HepG2 (cell line): Measurements from ENCODE around the gene DGCR2. TPM values are rescaled to one million over a fixed set of nuclear protein-coding genes. Genes with fewer than 3 reads are reported as not detected.

Experiments used
- ATAC-seq: fragments of 200-7000 bp; cut with Tn5 transposase; 3 replicates; pipeline ENCODE4 v1.9.1; 2020; ENCODE audit warnings: mild to moderate bottlenecking, moderate library complexity
- BruUV-seq: library from RNA; stranded (reverse); fragments of 400-500 nt; replicated peaks from 2 replicates; lab custom pipeline; 2021; lab: Mats Ljungman, UMichigan
- CTCF ChIA-PET: fragments of 300-600 bp; formaldehyde crosslinking; extraction: SDS; loops from one replicate; lab custom pipeline; 2021; ENCODE audit warnings: low total read pairs, inconsistent platforms, low intra/inter-chr PET ratio; lab: Yijun Ruan, JAX
- POLR2A ChIA-PET: fragments of 350-600 bp; sonication (Branson Sonifier 250); formaldehyde crosslinking; loops from one replicate; lab custom pipeline; 2020; ENCODE audit warnings: antibody characterized with exemption, inconsistent platforms; lab: Yijun Ruan, JAX
- DNase-seq: peaks from one replicate; pipeline ENCODE4 v3.0.0-alpha.2; 2015; ENCODE audit warnings: low spot score
- FAIRE-seq: peaks from 3 replicates; lab custom pipeline; 2011; peaks lifted over from hg19 to GRCh38; lab: Jason Lieb, UNC
- H2AFZ ChIP-seq: one replicate; pipeline ENCODE4 v1.6.1; 2011; ENCODE audit warnings: low read length, inconsistent platforms
- H3K27ac ChIP-seq: fragments of 300-600 bp; 3 replicates; pipeline ENCODE4 v1.8.0; 2011; ENCODE audit warnings: mixed run types, mild to moderate bottlenecking, mixed read lengths, low read length, inconsistent platforms; ENCODE audit not compliant: insufficient read depth; ENCODE audit errors: extremely low read length
- H3K27me3 ChIP-seq, 2 experiments: fragments of 200-600 bp in 1 of 2; 2 replicates in 1 of 2; 3 replicates in 1 of 2; pipeline versions ENCODE4 v1.6.0 to v1.8.0; 2011; ENCODE audit warnings: low read length in 2 of 2, mild to moderate bottlenecking in 2 of 2, moderate library complexity in 2 of 2, inconsistent platforms in 1 of 2; ENCODE audit not compliant: insufficient read depth in 2 of 2, control insufficient read depth in 1 of 2
- H3K36me3 ChIP-seq, 2 experiments: fragments of 200-600 bp in 1 of 2; replicated peaks in 1 of 2; 2 replicates in 1 of 2; 3 replicates in 1 of 2; pipeline versions ENCODE4 v1.5.1 to v1.8.0; 2011; ENCODE audit warnings: low read length in 2 of 2, inconsistent platforms in 1 of 2; ENCODE audit not compliant: insufficient read depth in 2 of 2, control insufficient read depth in 1 of 2
- H3K4me1 ChIP-seq: 2 replicates; pipeline ENCODE4 v1.5.1; 2012; ENCODE audit warnings: low read length, inconsistent platforms; ENCODE audit not compliant: insufficient read depth
- H3K4me2 ChIP-seq: 2 replicates; pipeline ENCODE4 v1.6.0; 2011; ENCODE audit warnings: low read depth, low read length, inconsistent platforms
- H3K4me3 ChIP-seq, 3 experiments: fragments of 200-600 bp in 1 of 3; sonication (generic), shearing (Covaris generic) in 1 of 3; replicated peaks in 1 of 3; 2 replicates each; pipeline ENCODE4 v1.5.1; 2011 to 2016; ENCODE audit warnings: low read length in 3 of 3, inconsistent platforms in 2 of 3, low read depth in 2 of 3, mild to moderate bottlenecking in 2 of 3, control low read depth in 1 of 3, mixed read lengths in 1 of 3; ENCODE audit not compliant: insufficient read depth in 1 of 3
- H3K79me2 ChIP-seq: one replicate; pipeline ENCODE4 v1.6.1; 2011; ENCODE audit warnings: low read length, inconsistent platforms; ENCODE audit not compliant: insufficient read depth
- H3K9ac ChIP-seq: 2 replicates; pipeline ENCODE4 v1.6.0; 2011; ENCODE audit warnings: mild to moderate bottlenecking, low read depth, low read length, inconsistent platforms; ENCODE audit not compliant: insufficient read depth
- H3K9me3 ChIP-seq: 2 replicates; pipeline ENCODE4 v1.5.1; 2012; ENCODE audit warnings: mild to moderate bottlenecking, low read length
- H4K20me1 ChIP-seq: 2 replicates; pipeline ENCODE4 v1.6.0; 2011; ENCODE audit warnings: inconsistent platforms, mild to moderate bottlenecking, low read length, moderate library complexity; ENCODE audit not compliant: insufficient read depth
- AGO2 ChIP-seq: fragments of 200-400 bp; formaldehyde crosslinking; optimal IDR thresholded peaks from 2 replicates; pipeline ENCODE3; 2017; ENCODE audit warnings: mild to moderate bottlenecking, low read depth, low read length, moderate library complexity
- CBX2 ChIP-seq, 2 experiments: fragments of 200-600 bp in 1 of 2; sonication (generic); formaldehyde crosslinking in 1 of 2; IDR thresholded peaks; 2 replicates each; pipeline versions ENCODE4 v1.7.0 to v1.8.1; 2018 to 2022; ENCODE audit warnings: low read depth in 2 of 2, low read length in 1 of 2, mild to moderate bottlenecking in 1 of 2, missing genetic modification reagents in 1 of 2
- DPF2 ChIP-seq: sonication (generic); formaldehyde crosslinking; IDR thresholded peaks from 2 replicates; pipeline ENCODE4 v1.4.0; 2020; ENCODE audit warnings: mild to moderate bottlenecking, low read depth, missing genetic modification reagents, borderline replicate concordance
- FLYWCH1 ChIP-seq: sonication (generic); formaldehyde crosslinking; IDR thresholded peaks from 2 replicates; pipeline ENCODE4 v1.8.1; 2023; ENCODE audit warnings: mild to moderate bottlenecking, missing genetic modification reagents
- GLI4 ChIP-seq: sonication (generic); formaldehyde crosslinking; IDR thresholded peaks from 2 replicates; pipeline ENCODE4 v1.5.1; 2020; ENCODE audit warnings: missing genetic modification reagents, mild to moderate bottlenecking, moderate library complexity, borderline replicate concordance
- MED8 ChIP-seq: sonication (generic); formaldehyde crosslinking; IDR thresholded peaks from 2 replicates; pipeline ENCODE4 v1.8.1; 2023; ENCODE audit warnings: mild to moderate bottlenecking, missing genetic modification reagents; ENCODE audit not compliant: insufficient replicate concordance
- NAIF1 ChIP-seq: sonication (generic); formaldehyde crosslinking; IDR thresholded peaks from 2 replicates; pipeline ENCODE4 v1.5.0; 2020; ENCODE audit warnings: mild to moderate bottlenecking, missing genetic modification reagents, borderline replicate concordance
- ONECUT2 ChIP-seq: sonication (generic); formaldehyde crosslinking; IDR thresholded peaks from 2 replicates; pipeline ENCODE4 v1.4.0; 2020; ENCODE audit warnings: missing genetic modification reagents
- PBX3 ChIP-seq: sonication (generic); formaldehyde crosslinking; IDR thresholded peaks from 2 replicates; pipeline ENCODE4 v1.8.1; 2023; ENCODE audit warnings: missing genetic modification reagents, inconsistent platforms, borderline replicate concordance
- RARA ChIP-seq: IDR thresholded peaks from 2 replicates; pipeline ENCODE4 v1.6.1; 2016; ENCODE audit warnings: missing genetic modification reagents, missing compliant biosample characterization
- RXRB ChIP-seq: IDR thresholded peaks from 2 replicates; pipeline ENCODE4 v1.6.1; 2016; ENCODE audit warnings: borderline replicate concordance, missing genetic modification reagents, missing compliant biosample characterization
- SMC3 ChIP-seq: IDR thresholded peaks from 2 replicates; pipeline ENCODE4 v1.6.1; 2011; ENCODE audit warnings: low read length, improper control_type of control experiment
- ZFP91 ChIP-seq: sonication (generic); formaldehyde crosslinking; IDR thresholded peaks from 2 replicates; pipeline ENCODE4 v1.9.0; 2022; ENCODE audit warnings: missing genetic modification reagents, mild to moderate bottlenecking, borderline replicate concordance
- ZFX ChIP-seq: sonication (generic); formaldehyde crosslinking; IDR thresholded peaks from 2 replicates; pipeline ENCODE4 v1.4.0; 2020; ENCODE audit warnings: mild to moderate bottlenecking, low read depth, missing genetic modification reagents, moderate library complexity
- ZNF468 ChIP-seq: sonication (generic); formaldehyde crosslinking; IDR thresholded peaks from 2 replicates; pipeline ENCODE4 v1.8.0; 2022; ENCODE audit warnings: mild to moderate bottlenecking, moderate library complexity, missing genetic modification reagents
- ZNF547 ChIP-seq: sonication (generic); formaldehyde crosslinking; IDR thresholded peaks from 2 replicates; pipeline ENCODE4 v1.5.1; 2020; ENCODE audit warnings: mild to moderate bottlenecking, missing genetic modification reagents
- WGBS: methylation state at CpG from one replicate; pipeline ENCODE4 v1.1.6; 2017; ENCODE audit warnings: low lambda C conversion rate; 5-methylcytosine and 5-hydroxymethylcytosine counted together
- in situ Hi-C: cut with HindIII; loops from 2 replicates; pipeline ENCODE4 v1.10.0; 2017; ENCODE audit warnings: low pct_unique_long_range_greater_than_20kb; ENCODE audit not compliant: extremely low pct_ligation_motif_present
- intact Hi-C: fragments of 100-400 bp; cut with micrococcal nuclease; formaldehyde crosslinking; loops from one replicate; pipeline ENCODE4 v1.10.0; 2022; ENCODE audit not compliant: unreplicated experiment
- polyA plus RNA-seq, 8 experiments: library from polyadenylated mRNA; depleted of rRNA in 3 of 8; stranded (reverse) in 7 of 8; unstranded in 1 of 8; fragments of >200 nt; fragmentation: Illumina TruSeq in 4 of 8; extraction: Trizol in 4 of 8; gene quantifications; 2 replicates each; pipeline versions ENCODE4 v1.2.1 to v1.2.3, GENCODE V29; 2011 to 2016; ENCODE audit warnings: low read depth in 4 of 8, missing spikeins in 1 of 8, mixed read lengths in 1 of 8; ENCODE audit not compliant: insufficient read depth in 1 of 8
- total RNA-seq, 5 experiments: library from RNA; depleted of rRNA; stranded (reverse); fragments of >200 nt; fragmentation: Illumina TruSeq; extraction: Trizol; gene quantifications; 2 replicates each; pipeline ENCODE4 v1.2.3, GENCODE V29; 2016; ENCODE audit warnings: low read depth in 1 of 5
- TF ChIP-seq, protein P1 (sequence below): sonication (generic); formaldehyde crosslinking; IDR thresholded peaks from 2 replicates; pipeline ENCODE4 v1.4.0; 2020; ENCODE audit warnings: missing genetic modification reagents

The DGCR2 gene
- total and polyA plus RNA-seq, 2 of the 13 experiments (the other 11 are each of a cell fraction or from before 2014, with no cell fraction given), result 23.1 to 35.3 TPM

DNA sequence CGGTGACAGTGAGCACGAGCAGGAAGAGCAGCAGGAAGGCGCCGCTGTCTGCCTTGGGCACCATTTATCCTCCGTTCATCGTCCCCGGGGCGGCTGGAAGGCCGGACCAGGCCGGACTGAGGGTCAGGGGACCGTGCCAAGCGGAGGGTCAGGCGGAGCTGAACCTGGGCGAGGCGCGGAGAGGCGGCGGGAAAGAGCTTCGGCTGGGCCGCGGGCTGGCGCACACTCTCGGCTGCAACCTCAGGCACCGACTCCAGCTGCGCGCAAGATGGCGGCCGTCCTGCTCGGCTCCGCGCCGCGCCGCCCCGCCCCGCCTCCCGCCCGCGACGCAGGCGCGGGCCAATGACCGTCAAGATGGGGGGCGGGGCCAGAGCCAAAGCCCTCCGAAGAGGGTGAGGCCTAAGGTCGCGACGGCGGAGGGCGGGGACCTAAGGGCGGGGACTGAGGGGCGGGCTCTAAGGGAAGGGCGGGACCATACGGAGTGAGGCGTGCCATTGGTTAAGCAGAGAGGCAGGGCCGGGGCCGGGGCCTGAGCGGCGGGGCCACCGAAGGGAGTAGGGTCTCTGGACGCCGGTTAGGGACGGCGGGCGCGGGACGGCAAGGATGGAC, at the start of gene DGCR2 (continued):
- peak; percentile 27; the same call in 1 of the 2 replicates for TF ChIP-seq ZFP91 (CRISPR knock-in tag)
- no peak for TF ChIP-seq ONECUT2
- peak; percentile 15; the same call in 1 of the 2 replicates for TF ChIP-seq ZFX
- no peak for TF ChIP-seq NAIF1 (CRISPR knock-in tag)
- TF ChIP-seq PBX3 (CRISPR knock-in tag), result no peak
- TF ChIP-seq ZNF547 (CRISPR knock-in tag), result no peak; the same call in 1 of the 2 replicates
- TF ChIP-seq FLYWCH1 (CRISPR knock-in tag), result no peak

GRCh38 chr22:19169947-19170318, 47.7 kb upstream of the DGCR2 start:
- ChIA-PET POLR2A (no interaction called here), CTCF (no interaction called here)
- in situ Hi-C loops, result no loop called here
- TF ChIP-seq DPF2 (CRISPR knock-in tag) (no peak), GLI4 (no peak), ZNF468 (no peak), CBX2 (IDR thresholded peaks at IDR 0.05; ENCODE audit: low read depth, low read length) (no peak), CBX2 (CRISPR knock-in tag; IDR thresholded peaks at IDR 0.05; ENCODE audit: low read depth) (no peak), SMC3 (no peak), MED8 (CRISPR knock-in tag) (no peak), RXRB (CRISPR knock-in tag) (no peak), AGO2 (peak; percentile 61), RARA (CRISPR knock-in tag) (no peak)
- TF ChIP-seq, protein P1, sequence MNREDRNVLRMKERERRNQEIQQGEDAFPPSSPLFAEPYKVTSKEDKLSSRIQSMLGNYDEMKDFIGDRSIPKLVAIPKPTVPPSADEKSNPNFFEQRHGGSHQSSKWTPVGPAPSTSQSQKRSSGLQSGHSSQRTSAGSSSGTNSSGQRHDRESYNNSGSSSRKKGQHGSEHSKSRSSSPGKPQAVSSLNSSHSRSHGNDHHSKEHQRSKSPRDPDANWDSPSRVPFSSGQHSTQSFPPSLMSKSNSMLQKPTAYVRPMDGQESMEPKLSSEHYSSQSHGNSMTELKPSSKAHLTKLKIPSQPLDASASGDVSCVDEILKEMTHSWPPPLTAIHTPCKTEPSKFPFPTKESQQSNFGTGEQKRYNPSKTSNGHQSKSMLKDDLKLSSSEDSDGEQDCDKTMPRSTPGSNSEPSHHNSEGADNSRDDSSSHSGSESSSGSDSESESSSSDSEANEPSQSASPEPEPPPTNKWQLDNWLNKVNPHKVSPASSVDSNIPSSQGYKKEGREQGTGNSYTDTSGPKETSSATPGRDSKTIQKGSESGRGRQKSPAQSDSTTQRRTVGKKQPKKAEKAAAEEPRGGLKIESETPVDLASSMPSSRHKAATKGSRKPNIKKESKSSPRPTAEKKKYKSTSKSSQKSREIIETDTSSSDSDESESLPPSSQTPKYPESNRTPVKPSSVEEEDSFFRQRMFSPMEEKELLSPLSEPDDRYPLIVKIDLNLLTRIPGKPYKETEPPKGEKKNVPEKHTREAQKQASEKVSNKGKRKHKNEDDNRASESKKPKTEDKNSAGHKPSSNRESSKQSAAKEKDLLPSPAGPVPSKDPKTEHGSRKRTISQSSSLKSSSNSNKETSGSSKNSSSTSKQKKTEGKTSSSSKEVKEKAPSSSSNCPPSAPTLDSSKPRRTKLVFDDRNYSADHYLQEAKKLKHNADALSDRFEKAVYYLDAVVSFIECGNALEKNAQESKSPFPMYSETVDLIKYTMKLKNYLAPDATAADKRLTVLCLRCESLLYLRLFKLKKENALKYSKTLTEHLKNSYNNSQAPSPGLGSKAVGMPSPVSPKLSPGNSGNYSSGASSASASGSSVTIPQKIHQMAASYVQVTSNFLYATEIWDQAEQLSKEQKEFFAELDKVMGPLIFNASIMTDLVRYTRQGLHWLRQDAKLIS (CRISPR knock-in tag), result no peak

More at GRCh38 chr22:19169947-19170318, 47.7 kb upstream of the DGCR2 start:
- no peaks in the 10 kb centered on the region for H3K9me3 ChIP-seq
- FAIRE-seq (no peak), ATAC-seq (no peak), DNase-seq (no peak)
- peaks cover 27% of the 10 kb centered on the region for H3K79me2 ChIP-seq
- H2AFZ ChIP-seq, result no peak overlapping the region
- no peak overlapping the region for H3K27ac ChIP-seq
- peak overlapping the region; percentile 96 for H3K4me2 ChIP-seq
- BruUV-seq, result no TSS peak
- peaks cover 7 to 39% of the 10 kb centered on the region in 2 experiments for H3K27me3 ChIP-seq
- peaks cover 53% of the 10 kb centered on the region for H3K4me1 ChIP-seq
- H3K4me3 ChIP-seq, result peak overlapping the region; percentile 44 to 98 (median 52); a peak in 5 of 6 replicates
- H3K9ac ChIP-seq, result peak overlapping the region; percentile 57; the same call in 1 of the 2 replicates
- intact Hi-C loops, result no loop called here
- H4K20me1 ChIP-seq, result peaks cover 22% of the 10 kb centered on the region
- 0% methylated on average over 1 of the region's 7 CpGs for WGBS
- H3K36me3 ChIP-seq, result no peaks in the 10 kb centered on the region
